Measurements from ENCODE around the gene KLHDC7B.
A peak's percentile ranks its signal among the peaks of the same experiment; 100 is the strongest.

The KLHDC7B gene

DNA sequence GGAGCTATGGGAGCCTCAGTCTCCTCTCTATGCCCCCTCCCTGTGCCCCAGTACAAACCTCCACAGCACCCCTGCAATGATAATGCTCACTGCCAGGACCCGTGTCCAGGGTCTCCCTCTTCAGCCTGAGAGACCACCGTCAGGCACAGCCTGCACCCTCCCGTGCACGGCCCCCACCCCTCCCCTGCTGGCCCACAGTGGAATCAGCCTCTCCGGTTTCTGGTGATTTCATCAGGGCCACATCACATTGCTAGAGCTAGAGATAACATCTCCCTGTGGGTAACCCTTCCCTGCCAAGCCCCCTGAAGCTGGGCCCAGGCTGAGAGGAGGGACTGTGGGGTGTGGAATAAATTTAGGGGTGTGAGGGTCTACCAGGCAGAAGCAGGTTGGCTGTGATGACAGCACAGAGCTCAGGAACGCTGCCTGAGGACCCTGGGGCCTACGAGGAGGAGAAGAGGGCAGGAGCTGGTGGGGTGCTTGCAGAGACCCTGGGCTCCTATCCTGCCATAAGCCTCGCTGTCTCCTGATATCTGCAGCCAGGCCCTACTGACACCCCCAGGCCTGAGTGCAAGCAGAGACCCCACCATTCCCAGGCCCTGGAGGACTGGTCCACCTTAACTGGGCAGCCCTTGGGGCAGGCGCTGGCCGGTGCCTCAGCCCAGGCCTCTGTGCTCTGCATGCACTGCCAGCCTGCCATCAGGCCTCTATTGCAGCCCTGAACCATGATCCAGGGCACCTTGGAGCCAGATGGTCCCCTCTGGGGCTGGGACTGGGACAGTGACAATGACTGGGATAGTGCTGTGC, at the start of gene KLHDC7B:
Gene KLHDC7B (plus strand): TSS at position 378 of the 804 bp plus-strand sequence. CDS start 345 bp downstream, at position 723.
- no peak for DNase-seq

DNA sequence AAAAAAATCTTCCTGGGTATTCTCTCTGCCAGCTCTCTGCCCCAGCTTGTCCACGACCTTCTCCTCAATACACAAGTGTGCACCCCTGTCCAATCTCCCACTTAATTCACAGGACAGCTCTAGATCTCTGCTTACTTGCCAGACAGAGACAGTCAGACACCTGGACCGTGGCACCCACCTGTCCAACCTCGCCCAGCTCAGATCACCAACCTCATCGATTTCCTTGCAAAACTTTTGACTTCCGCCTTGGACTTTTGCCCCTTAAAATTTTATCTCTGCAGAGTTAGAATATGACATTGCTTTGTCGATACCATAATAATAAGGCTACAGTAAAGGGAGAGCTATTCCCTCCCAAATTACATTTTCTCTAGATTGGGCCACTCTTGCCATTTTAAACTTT, 48.6 kb upstream of the KLHDC7B start:
- no peak for DNase-seq

DNA sequence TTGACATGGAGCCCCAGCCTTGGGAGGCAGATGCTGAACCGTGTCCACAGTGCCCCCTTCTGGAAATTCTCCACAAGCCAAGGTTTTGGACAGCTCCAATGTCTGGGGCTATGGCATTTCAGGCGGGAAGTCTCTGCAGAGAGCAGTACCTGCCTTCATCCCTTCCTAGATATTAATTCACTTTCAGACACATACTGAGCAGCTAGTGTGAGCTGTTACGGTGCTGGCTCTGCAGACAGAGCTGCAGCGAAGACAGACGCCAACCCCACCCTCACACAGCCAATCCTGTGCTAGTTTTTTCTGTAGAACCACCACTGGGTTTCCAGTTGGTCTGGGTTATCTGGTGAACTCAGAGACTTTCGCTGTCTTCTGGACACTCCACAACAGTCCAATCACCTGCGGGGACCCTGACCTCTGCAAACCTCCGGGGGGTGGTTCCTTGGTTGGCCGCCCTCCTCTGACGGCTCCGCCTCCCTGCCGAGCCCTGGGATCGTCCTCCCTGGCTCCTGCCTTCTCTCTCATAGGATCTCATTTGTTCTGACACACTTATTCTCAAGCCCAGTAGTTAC, 47.3 kb upstream of the KLHDC7B start:
- no peak for DNase-seq

DNA sequence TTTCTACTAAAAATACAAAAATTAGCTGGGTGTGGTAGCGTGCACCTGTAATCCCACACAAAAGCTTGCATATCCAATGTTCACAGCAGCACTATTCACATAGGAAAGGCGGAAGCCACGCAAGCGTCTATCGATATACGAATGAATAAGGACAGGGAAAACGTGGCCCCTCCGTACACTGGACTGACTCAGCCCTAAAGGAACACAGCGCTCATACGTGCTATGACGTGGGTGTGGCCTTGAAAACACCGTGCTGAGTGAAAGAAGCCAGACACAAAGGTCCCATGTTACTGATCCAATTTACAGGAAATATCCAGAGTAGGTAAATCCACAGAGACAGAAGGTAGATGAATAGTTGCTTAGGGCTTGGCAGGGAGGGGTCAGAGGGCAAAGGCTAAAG, 45.2 kb upstream of the KLHDC7B start:
- DNase-seq, result no peak

DNA sequence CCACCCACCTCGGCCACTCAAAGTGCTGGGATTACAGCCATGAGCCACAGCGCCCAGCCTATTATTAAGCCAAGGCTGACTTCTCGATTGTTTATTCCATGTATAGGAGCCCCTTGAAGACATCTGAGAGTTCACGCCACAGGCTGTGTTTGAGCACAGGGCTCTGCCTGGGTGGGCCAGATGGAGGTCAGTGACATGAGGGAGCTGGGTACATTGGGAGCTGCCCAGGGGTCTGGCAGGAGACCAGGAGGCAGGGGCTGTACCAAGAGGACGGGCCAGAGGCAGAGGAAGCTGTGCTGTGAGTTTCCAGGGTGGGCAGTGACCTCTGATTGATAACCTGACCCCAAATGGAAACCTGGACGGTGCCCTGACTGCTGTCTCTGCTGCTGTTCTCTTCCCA, 43.6 kb upstream of the KLHDC7B start:
- no peak for DNase-seq

DNA sequence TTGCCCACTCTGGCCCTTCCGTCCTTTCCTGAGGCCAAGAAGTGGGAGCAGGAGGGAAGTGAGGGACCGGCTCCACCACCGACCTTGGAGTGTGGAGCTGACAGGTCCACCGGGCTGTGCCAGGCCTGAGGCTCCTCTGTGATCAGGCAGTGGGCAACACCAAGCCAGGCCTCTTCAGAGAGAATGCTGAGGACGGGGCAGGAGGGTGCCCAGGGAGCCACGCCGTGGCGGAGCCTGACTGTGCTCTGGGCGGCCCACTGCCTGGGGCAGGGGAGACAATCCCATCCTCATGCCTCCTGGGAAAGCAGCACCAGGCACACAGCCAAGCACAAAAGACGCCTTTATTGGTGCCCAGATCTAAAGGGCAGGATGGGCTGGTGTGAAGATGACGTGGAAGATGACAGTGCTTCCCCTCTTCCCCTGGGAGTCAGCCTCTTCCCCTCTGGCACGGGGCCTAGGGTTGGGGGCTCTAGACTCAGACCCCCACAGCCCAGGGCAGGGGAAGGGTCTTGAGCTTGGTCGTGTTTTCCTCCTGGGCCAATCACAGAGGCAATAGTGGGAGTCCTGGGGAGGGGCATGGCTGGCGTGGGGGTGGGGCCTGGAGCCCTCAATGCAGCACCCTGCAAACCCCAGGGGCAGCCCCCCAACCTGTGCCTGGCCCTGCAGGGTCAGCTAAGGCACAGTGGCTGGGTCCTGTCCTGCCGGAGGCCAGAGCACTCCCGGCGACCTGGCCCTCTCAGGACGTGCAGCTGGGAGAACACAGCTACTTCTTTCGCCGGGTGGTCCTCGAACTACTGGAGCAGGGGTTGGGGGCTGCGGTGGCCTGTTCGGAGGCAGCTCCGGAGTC, 42.8 kb upstream of the KLHDC7B start:
- no peak for DNase-seq

DNA sequence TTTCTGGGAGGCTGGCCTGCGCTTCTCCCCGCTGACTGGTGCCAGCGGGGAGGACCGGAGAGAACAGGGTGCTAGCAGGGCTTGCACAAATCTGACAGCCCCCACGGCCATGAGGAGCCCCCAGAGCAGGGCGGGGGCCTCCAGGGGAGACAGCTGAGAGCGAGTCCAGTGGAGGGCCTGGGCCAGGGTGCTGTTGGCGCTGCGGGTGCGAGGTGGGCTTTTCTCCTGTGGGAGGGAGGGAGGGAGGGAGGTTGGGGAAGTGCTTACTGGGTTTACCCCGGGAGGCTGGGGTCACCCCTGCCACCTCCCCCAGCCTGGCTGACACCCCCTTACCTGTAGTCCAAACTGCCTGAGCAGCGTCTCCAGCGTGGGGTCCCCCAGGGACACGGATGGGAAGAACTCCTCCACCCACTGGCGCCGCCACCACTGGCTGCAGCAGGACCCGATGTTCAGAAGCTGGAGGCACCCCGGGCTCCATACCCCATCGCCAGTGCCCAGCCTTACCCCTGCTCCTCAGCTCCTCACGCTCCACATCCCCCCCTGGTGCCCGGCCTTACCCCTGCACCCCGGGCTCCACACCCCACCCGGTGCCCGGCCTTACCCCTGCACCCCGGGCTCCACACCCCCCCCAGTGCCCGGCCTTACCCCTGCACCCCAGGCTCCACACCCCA, 42.1 kb upstream of the KLHDC7B start:
- no peak for DNase-seq

DNA sequence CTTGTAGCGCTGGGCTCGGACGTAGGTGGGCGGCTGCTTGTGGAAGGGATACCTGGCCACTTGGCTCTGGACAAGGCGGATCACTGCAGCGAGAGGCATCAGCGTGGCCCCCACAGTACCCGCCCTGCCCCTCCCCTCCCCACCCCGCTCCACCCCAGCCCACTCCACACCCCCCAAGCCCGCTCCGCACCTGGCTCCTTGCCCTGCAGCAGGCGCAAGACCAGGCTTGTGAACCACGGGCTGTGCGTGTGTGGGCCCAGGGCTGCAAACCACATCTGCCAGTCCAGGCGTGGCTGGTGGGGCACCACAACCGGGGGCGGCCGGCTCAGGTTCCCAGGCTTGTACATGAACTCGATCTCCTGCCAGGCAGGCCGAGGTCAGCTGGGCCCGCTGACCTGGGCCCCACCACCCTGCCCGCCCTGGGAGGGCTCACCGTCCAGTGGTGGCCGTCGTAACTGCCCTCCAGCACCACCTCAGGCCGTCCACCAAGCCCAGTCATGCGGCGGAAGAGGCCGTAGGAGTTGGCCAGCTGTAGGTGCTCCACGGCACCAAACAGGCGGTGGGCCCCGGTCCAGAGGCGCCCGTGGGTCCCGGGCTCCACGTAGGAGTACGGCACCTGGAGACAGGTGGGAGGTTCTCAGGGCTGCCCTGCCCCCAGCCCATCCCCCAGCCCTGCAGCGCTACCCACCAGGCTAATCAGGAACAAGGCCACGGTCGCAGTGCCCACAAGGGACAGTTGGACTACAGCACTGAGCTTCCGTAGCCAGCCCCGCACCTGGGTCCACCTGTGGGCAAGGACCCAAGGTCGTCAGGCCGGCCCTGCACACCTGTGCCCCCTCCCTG, 41.1 kb upstream of the KLHDC7B start:
- no peak for DNase-seq

DNA sequence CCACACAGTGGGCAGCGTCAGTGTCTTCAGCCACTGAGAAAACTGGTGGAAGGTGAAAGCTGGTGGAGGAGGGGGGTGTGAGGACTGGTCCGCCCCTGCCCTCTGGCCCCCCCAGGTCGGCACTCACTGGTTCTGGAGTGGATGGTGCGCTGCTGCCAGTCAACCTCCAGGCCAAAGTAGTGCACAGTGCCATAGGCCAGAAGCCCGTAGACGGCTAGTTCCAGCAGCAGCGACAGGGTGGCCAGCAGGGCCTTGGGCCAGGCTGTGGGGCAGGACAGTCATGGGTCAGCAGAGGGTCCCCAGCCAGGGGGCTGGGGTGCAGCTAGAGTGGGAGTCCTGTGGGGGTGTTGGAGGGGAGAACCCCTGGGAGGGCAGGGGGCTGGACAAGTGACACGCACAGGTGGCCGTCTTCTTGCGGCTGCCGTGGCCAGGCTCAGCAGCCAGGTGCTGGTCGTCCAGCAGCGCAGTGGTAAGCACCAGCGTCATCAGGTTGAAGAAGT, 40.4 kb upstream of the KLHDC7B start:
- no peak for DNase-seq

DNA sequence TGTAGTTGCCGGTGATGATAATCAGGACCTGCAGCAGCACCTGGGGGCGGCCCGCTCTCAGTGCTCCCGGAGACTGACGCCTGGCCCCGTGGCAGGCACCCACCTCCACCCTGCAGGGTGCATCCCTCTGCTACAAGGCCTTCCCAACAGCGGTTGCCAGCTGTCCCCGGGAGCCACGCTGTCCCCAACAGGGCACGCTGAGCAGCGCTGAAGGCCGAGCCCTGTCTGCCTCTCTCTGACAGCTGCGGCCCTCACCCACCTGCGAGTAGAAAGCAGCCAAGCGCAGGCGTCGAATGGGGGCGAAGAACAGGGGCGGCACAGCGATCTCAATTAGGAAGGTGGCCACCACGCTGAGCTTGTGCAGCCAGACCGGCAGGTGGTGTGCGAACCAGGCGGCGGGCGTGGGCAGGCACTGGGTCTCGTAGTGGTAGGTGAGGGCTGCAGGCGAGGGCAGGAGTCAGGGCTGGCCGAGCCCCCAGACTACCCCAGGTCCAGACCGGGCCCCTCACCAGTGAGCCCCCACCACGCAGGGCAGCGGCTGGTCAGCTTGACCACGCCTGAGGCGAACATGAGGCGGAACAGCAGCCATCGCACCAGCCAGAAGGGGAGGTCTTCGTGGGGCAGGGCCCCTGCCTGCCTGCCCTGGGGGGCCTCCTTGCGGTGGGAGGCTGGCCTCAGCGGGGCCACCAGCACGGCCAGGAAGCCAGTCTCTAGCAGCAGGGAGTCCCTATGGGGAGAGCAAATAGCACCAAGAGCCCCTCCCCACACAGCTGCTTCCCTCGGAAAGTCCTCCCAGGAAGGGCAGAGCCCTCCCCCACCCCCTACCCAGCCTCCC, 39.7 kb upstream of the KLHDC7B start:
- DNase-seq, result no peak

DNA sequence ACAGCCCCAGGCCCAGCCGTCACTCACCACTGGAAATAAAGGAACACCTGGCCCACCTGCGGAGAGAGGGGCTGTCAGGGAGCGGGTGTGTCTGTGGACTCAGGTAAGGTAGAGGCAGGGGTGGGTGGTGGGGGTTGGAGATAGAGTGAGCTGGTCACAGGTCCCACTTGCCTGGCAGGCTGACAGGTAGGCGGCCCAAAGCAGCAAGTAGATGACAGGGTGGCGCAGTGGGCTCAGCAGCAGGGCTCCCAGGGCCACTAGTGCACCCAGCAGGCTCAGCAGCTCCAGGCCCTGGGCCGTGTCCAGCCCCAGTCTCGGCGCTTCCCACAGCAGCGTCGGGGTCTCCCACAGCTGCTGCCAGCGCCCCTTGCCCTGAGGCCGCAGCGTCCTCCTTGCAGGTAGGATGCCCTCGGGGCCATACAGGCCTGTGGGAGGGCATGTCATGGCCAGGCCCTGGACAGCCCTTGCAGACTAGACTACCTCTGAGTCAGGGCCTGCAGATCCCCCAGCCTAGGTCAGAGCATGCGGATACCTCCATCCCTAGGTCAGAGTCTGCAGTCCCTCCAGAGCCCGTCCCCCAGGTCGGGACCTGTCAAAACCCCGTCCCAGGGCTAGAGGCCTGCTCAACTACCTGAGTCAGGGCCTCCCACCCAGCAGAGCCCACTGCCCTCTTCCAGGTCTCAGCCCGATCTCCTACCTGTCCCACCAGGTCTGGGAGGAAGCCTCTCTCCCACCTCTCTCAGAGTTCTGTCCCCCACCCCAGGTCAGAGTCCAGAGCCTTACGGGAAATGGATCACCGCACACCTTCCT, 38.9 kb upstream of the KLHDC7B start:
- DNase-seq, result no peak

DNA sequence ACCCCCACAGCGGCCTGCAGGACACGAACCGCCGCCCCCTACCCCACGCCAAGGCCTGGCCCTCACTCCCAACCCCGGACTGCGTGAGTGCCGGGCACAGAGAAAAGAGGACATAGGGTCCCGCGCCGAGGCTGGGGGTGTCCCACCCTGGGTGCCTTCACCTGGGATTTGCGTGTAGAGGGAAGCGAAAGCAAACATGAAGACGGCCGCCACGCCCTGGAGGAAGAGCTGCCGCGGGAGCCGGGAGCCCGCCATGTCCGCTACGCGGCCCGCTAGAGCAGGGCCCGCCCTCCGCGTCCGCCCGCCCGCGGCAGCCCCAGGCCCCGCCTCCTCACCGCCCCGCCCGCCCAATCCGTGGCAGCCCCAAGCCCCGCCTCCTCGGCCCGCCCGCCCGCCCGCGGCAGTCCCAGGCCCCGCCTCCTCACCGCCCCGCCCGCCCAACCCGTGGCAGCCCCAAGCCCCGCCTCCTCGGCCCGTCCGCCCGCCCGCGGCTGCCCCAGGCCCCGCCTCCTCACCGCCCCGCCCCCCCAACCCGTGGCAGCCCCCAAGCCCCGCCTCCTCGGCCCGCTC, 38.2 kb upstream of the KLHDC7B start, which contains the start of gene LMF2:
Gene LMF2 (minus strand): TSS at position 282 of the 570 bp plus-strand sequence. CDS start 27 bp downstream, at position 255.
- no peak for DNase-seq

DNA sequence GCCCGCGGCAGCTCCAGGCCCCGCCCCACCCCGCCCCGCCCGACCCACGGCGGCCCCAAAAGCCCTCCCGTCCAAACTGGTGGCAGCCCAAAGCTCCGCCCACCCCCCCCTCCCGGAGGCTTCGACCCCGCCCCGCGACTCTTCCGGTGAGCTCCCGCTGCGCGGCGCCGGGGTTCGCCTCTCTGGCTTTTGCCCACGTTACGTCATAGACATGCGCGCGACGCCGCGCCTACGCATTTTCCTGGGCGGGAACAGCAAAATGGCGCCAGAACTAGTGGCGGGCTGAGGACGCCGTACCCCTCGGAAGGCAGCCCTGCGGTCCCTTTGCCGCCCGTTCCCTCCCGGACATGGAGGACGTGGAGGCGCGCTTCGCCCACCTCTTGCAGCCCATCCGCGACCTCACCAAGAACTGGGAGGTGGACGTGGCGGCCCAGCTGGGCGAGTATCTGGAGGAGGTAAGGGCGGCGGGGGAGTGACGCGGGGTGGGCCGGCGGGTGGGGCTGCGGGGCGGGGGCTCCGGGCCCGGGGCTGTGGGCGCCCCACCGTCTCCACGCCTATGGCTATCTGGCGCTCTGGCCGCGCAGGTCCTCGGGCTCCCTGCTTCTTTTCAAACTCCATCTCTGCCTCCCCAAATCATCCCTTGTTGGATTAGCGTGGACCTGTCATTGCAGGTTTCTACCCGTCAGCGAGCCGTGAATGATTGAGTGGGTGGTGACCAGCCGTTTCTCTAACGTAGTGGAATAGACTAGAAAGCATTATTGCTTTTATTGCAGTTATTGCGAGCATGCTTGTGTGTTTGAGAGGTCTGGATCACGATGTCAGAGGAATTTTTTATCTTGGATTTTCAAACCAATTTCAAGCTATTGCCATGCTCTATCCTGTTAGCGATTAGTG, 37.5 kb upstream of the KLHDC7B start, which contains the start of gene NCAPH2:
Gene NCAPH2 (plus strand): TSS at position 234 of the 894 bp plus-strand sequence. CDS start 114 bp downstream, at position 348.
- peak; percentile 88 for DNase-seq

DNA sequence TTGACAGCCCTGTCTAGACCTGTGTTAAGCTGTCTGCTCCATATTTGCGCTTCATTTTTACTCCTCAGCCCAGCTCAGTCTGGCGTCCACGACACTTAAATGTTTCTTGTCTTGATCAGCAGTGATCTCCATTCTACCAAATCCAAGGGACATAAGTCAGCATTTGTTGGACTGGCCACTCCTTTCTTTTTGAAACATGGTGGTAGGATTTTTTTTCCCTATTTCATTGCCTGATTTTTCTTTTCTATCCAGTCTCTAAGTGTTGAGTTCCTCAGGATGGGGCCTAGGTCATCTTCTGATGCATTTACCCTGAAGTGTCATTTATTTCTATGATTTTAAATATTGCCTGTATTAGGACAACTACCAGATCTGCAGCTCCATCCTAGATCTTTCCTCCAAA, 36.8 kb upstream of the KLHDC7B start:
- no peak for DNase-seq

DNA sequence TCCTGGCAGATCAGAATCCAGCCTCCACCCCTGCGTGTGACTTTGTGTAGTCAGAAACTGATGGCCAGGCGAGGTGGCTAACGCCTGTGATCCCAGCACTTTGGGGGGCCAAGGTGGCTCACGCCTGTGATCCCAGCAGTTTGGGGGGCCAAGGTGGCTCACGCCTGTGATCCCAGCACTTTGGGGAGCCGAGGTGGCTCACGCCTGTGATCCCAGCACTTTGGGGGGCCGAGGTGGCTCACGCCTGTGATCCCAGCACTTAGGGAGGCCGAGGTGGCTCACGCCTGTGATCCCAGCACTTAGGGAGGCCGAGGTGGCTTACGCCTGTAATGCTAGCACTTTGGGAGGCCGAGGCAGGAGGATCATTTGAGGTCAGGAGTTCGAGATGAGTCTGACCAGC, 32.5 kb upstream of the KLHDC7B start:
- DNase-seq, result no peak

DNA sequence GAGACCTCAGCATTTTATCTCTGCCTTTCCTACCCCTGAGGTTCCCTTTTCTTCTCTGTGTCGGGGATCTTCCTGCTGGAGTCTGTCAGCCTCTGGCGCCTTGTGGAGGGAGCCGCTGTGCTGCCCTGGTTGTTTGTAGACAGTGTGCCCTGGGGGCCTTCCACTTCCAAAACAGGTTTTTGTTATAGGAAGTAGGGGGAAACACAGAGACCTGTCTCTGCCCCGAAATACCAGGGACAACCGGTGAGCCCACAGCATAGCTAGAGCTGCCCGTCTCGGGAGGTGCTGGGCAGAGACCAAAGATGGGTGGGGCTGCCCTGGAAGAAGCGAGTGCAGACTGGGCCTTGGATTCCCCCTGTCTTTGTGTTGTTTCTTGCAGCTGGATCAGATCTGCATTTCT, 29.6 kb upstream of the KLHDC7B start:
- DNase-seq, result no peak

DNA sequence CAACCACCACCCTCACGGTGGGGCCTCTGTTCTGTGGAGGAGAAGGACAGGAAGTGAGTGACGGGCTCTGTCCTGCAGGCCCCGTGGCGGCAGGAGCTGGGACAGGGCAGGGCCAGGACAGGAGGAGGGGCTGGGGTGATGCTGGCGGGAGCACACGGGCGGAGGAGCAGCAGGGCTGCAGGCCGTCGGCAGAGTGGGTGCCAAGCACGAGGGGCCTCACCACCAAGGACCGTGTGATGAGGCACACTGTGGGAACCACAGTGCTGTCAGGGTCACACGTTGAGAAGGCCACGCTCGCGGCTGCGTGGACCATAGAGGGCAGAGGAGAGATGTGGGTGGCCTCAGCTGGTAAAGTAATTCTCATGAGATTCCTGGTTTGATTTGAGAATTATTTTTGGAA, 28.8 kb upstream of the KLHDC7B start:
- no peak for DNase-seq

DNA sequence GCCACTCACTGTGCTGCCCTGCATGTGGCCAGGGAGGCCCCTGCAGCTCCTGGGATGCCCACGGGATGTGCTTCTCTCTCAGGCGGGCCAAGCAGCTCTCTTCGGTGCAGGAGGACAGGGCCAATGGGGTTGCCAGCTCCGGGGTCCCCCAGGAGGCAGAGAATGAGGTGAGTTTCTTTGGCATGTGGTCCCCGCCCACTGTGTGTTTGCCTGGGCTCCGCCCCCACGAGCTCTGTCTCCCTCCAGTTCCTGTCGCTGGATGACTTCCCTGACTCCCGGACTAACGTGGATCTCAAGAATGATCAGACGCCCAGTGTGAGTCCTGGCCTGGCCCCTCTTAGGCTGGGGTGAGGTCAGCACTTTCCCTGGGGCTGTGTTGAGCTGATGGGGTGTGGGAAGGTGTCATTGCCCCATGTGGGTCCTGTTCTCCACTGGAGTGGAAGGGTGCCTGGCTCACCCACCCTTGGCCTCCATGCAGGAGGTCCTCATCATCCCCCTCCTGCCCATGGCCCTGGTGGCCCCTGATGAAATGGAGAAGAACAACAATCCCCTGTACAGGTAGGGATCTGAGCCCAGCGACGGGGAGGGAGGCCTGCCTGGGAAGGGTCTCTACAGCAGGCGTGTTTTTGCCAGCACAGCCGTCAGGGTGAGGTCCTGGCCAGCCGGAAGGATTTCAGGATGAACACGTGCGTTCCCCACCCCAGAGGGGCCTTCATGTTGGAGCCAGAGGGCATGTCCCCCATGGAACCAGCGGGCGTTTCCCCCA, 28.0 kb upstream of the KLHDC7B start:
- no peak for DNase-seq
